IMR-90 (cell line): ENCODE measurements around the gene WFDC9. TPM values are rescaled to one million over a fixed set of nuclear protein-coding genes. Genes with fewer than 3 reads are reported as not detected.
"Not testable (repeated sequence)": the region's sequence is repeated elsewhere in the genome, so short reads cannot be mapped to it uniquely, and the experiment has no call there.

Experiments used
- ATAC-seq: fragments of 200-7000 bp; cut with Tn5 transposase; 2 replicates; pipeline ENCODE4 v1.9.1; 2020; ENCODE audit warnings: low read depth, mild to moderate bottlenecking, moderate library complexity
- BruUV-seq: library from RNA; stranded (reverse); fragments of 400-500 nt; replicated peaks from 2 replicates; lab custom pipeline; 2021; lab: Mats Ljungman, UMichigan
- CTCF ChIA-PET: fragments of 300-600 bp; formaldehyde crosslinking; extraction: SDS; loops from one replicate; lab custom pipeline; 2021; ENCODE audit warnings: antibody characterized with exemption; lab: Yijun Ruan, JAX
- POLR2A ChIA-PET: fragments of 300-600 bp; sonication (Branson Sonifier 250); formaldehyde crosslinking; loops from one replicate; lab custom pipeline; 2022; ENCODE audit warnings: antibody characterized with exemption; ENCODE audit not compliant: unreplicated experiment; lab: Charles Lee
- DNase-seq: peaks from one replicate; pipeline ENCODE4 v3.0.0; 2013
- H2AFZ ChIP-seq: replicated peaks from 2 replicates; pipeline ENCODE3; 2013; ENCODE audit warnings: low read length, mild to moderate bottlenecking; ENCODE audit not compliant: poor library complexity
- H2AK5ac ChIP-seq: 2 replicates; pipeline ENCODE4 v1.6.1; 2013; ENCODE audit warnings: low read depth, low read length, inconsistent platforms
- H2AK9ac ChIP-seq: replicated peaks from 2 replicates; pipeline ENCODE3; 2013; ENCODE audit warnings: mild to moderate bottlenecking, low read depth, low read length, moderate library complexity; ENCODE audit not compliant: poor library complexity
- H2BK120ac ChIP-seq: 2 replicates; pipeline ENCODE4 v1.6.1; 2013; ENCODE audit warnings: low read depth, low read length, inconsistent platforms
- H2BK15ac ChIP-seq: 3 replicates; pipeline ENCODE4 v1.6.1; 2013; ENCODE audit warnings: low read depth, low read length, inconsistent platforms
- H2BK20ac ChIP-seq: 2 replicates; pipeline ENCODE4 v1.6.1; 2013; ENCODE audit warnings: low read depth, mild to moderate bottlenecking, inconsistent platforms, low read length, moderate library complexity
- H2BK5ac ChIP-seq: 2 replicates; pipeline ENCODE4 v1.6.1; 2013; ENCODE audit warnings: mild to moderate bottlenecking, low read depth, low read length, inconsistent platforms; ENCODE audit not compliant: poor library complexity, severe bottlenecking
- H3K14ac ChIP-seq: replicated peaks from 2 replicates; pipeline ENCODE4 v1.6.1; 2013; ENCODE audit warnings: low read depth, low read length, inconsistent platforms
- H3K18ac ChIP-seq: 2 replicates; pipeline ENCODE4 v1.6.1; 2013; ENCODE audit warnings: low read depth, low read length, control low read depth
- H3K23ac ChIP-seq: 2 replicates; pipeline ENCODE4 v1.6.1; 2013; ENCODE audit warnings: low read depth, low read length, inconsistent platforms
- H3K27ac ChIP-seq: 2 replicates; pipeline ENCODE4 v1.5.1; 2013; ENCODE audit warnings: mild to moderate bottlenecking, control low read depth, low read length; ENCODE audit not compliant: insufficient read depth
- H3K27me3 ChIP-seq: 2 replicates; pipeline ENCODE4 v1.6.1; 2013; ENCODE audit warnings: low read length; ENCODE audit not compliant: control insufficient read depth, insufficient read depth
- H3K36me3 ChIP-seq: 2 replicates; pipeline ENCODE4 v1.6.1; 2013; ENCODE audit warnings: low read length, mixed read lengths; ENCODE audit not compliant: control insufficient read depth, insufficient read depth
- H3K4ac ChIP-seq: 2 replicates; pipeline ENCODE4 v1.6.1; 2013; ENCODE audit warnings: low read depth, low read length, inconsistent platforms
- H3K4me1 ChIP-seq: 2 replicates; pipeline ENCODE4 v1.6.1; 2013; ENCODE audit warnings: low read length, mixed read lengths; ENCODE audit not compliant: control insufficient read depth, insufficient read depth
- H3K4me2 ChIP-seq: 2 replicates; pipeline ENCODE4 v1.6.1; 2013; ENCODE audit warnings: low read depth, mild to moderate bottlenecking, control low read depth, low read length, moderate library complexity
- H3K4me3 ChIP-seq: 2 replicates; pipeline ENCODE4 v1.5.1; 2013; ENCODE audit warnings: low read depth, mild to moderate bottlenecking, control low read depth, low read length, moderate library complexity; ENCODE audit not compliant: insufficient read depth
- H3K56ac ChIP-seq: 2 replicates; pipeline ENCODE4 v1.6.1; 2013; ENCODE audit warnings: low read length, inconsistent platforms; ENCODE audit not compliant: insufficient read depth; ENCODE audit errors: extremely low read depth
- H3K79me1 ChIP-seq, 2 experiments: 2 replicates each; pipeline ENCODE4 v1.6.1; 2013; ENCODE audit warnings: low read length in 2 of 2, inconsistent platforms in 1 of 2, low read depth in 1 of 2
- H3K9ac ChIP-seq: 2 replicates; pipeline ENCODE4 v1.6.1; 2013; ENCODE audit warnings: low read depth, low read length, control low read depth
- H3K9me1 ChIP-seq: 2 replicates; pipeline ENCODE4 v1.6.1; 2013; ENCODE audit warnings: low read length, inconsistent platforms; ENCODE audit not compliant: insufficient read depth
- H3K9me3 ChIP-seq: 2 replicates; pipeline ENCODE4 v1.6.1; 2013; ENCODE audit warnings: low read length; ENCODE audit not compliant: control insufficient read depth, insufficient read depth
- H4K20me1 ChIP-seq: 2 replicates; pipeline ENCODE4 v1.6.1; 2013; ENCODE audit warnings: low read length, inconsistent platforms; ENCODE audit not compliant: insufficient read depth
- H4K5ac ChIP-seq: 2 replicates; pipeline ENCODE4 v1.6.1; 2013; ENCODE audit warnings: mild to moderate bottlenecking, low read depth, low read length, control low read depth
- H4K8ac ChIP-seq, 2 experiments: 2 replicates each; pipeline ENCODE4 v1.6.1; 2013; ENCODE audit warnings: low read depth in 2 of 2, low read length in 2 of 2, control low read depth in 1 of 2, inconsistent platforms in 1 of 2
- H4K91ac ChIP-seq: 2 replicates; pipeline ENCODE4 v1.6.1; 2013; ENCODE audit warnings: low read depth, low read length, inconsistent platforms; ENCODE audit not compliant: insufficient read depth
- whole genome bisulfite sequencing, 2 experiments: methylation state at CpG; one replicate each; pipeline versions ENCODE4 v1.1.5 to v1.1.7; 2013; ENCODE audit warnings: missing lambda C conversion rate in 2 of 2; ENCODE audit not compliant: insufficient read length in 1 of 2; ENCODE audit errors: extremely low coverage in 2 of 2; 5-methylcytosine and 5-hydroxymethylcytosine counted together
- dilution Hi-C: fragments of 300-500 bp; cut with HindIII; formaldehyde crosslinking; loops from one replicate; pipeline ENCODE4 v1.14.3; 2018; ENCODE audit warnings: low sequenced_read_pairs; ENCODE audit not compliant: unreplicated experiment
- in situ Hi-C: fragments of 300-500 bp; cut with MboI; formaldehyde crosslinking; loops from 3 replicates; pipeline ENCODE4 v1.14.3; 2019; ENCODE audit warnings: low sequenced_read_pairs, inconsistent platforms, mixed read lengths
- intact Hi-C: fragments of 100-400 bp; cut with micrococcal nuclease; formaldehyde crosslinking; loops from 2 replicates; pipeline ENCODE4 v1.10.0; 2022
- polyA plus RNA-seq, 3 experiments: library from polyadenylated mRNA; depleted of rRNA; stranded (reverse); fragments of >200 nt; gene quantifications; 2 replicates each; pipeline ENCODE4 v1.2.3, GENCODE V29; 2012; ENCODE audit warnings: low replicate concordance in 1 of 3
- total RNA-seq: library from RNA; depleted of rRNA; stranded (reverse); fragments of >200 nt; gene quantifications from 2 replicates; pipeline ENCODE4 v1.2.3, GENCODE V29; 2012

The WFDC9 gene
- total and polyA plus RNA-seq, 2 of the 4 experiments (the other 2 are of a cell fraction): not detected

DNA sequence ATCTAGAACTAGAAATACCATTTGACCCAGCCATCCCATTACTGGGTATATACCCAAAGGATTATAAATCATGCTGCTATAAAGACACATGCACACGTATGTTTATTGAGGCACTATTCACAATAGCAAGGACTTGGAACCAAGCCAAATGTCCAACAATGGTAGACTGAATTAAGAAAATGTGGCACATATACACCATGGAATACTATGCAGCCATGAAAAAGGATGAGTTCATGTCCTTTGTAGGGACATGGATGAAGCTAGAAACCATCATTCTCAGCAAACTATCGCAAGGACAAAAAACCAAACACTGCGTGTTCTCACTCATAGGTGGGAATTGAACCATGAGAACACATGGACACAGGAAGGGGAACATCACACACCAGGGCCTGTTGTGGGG is 26.0 kb upstream of the WFDC9 start:
- H2BK5ac ChIP-seq, H3K18ac ChIP-seq, H2AK5ac ChIP-seq, H3K4me3 ChIP-seq, in situ Hi-C loops, H3K23ac ChIP-seq, intact Hi-C loops, H3K9ac ChIP-seq, H4K91ac ChIP-seq, ATAC-seq, H3K27ac ChIP-seq, H3K4ac ChIP-seq, H3K27me3 ChIP-seq, H3K14ac ChIP-seq, H3K79me1 ChIP-seq, CTCF ChIA-PET, H3K4me1 ChIP-seq, H4K5ac ChIP-seq, H3K9me1 ChIP-seq, BruUV-seq, H3K36me3 ChIP-seq, H3K4me2 ChIP-seq, H4K20me1 ChIP-seq, H4K8ac ChIP-seq, H2BK15ac ChIP-seq, H3K56ac ChIP-seq, POLR2A ChIA-PET, H2BK20ac ChIP-seq, H3K9me3 ChIP-seq, dilution Hi-C loops, DNase-seq, H2AK9ac ChIP-seq, H2BK120ac ChIP-seq, H2AFZ ChIP-seq: not testable (repeated sequence)
- WGBS, 2 experiments: no CpG with 5 or more reads among the region's 3 CpGs

DNA sequence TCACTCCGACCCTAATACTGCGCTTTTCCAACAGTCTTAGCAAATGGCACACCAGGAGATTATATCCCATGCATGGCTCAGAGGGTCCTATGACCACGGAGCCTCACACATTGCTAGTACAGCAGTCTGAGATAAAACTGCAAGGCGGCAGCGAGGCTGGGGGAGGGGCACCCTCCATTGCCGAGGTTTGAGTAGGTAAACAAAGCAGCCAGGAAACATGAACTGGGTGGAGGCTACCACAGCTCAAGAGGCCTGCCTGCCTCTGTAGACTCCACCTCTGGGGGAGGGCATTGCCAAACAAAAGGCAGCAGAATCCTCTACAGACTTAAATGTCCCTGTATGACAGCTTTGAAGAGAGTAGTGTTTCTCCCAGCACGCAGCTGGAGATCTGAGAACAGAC is 20.6 kb upstream of the WFDC9 start:
- CTCF ChIA-PET, H3K4me3 ChIP-seq, H3K23ac ChIP-seq, H3K56ac ChIP-seq, H3K14ac ChIP-seq, H2BK120ac ChIP-seq, H2AK9ac ChIP-seq, H2BK15ac ChIP-seq, H3K9me3 ChIP-seq, in situ Hi-C loops, H4K91ac ChIP-seq, H3K36me3 ChIP-seq, ATAC-seq, H4K8ac ChIP-seq, H3K18ac ChIP-seq, H3K27me3 ChIP-seq, H2BK5ac ChIP-seq, H4K5ac ChIP-seq, BruUV-seq, dilution Hi-C loops, H3K27ac ChIP-seq, H2BK20ac ChIP-seq, intact Hi-C loops, H3K4me2 ChIP-seq, H3K9ac ChIP-seq, H2AFZ ChIP-seq, H3K79me1 ChIP-seq, DNase-seq, POLR2A ChIA-PET, H4K20me1 ChIP-seq, H3K9me1 ChIP-seq, H3K4ac ChIP-seq, H3K4me1 ChIP-seq, H2AK5ac ChIP-seq: not testable (repeated sequence)
- WGBS, 2 experiments: 60% methylated on average over 5 of the region's 7 CpGs; no CpG with 5 or more reads in 1 of the 2 experiments
